Activated naive CD4-positive, alpha-beta T cell treated with Interleukin-2 at 50 U/mL for 16 hours (primary cell): ENCODE results near the gene CGB7.
"Not testable (repeated sequence)": the region's sequence is repeated elsewhere in the genome, so short reads cannot be mapped to it uniquely, and the experiment has no call there.

Experiments used
- DNase-seq: peaks from one replicate; pipeline ENCODE4 v3.0.0-alpha.2; 2020

The CGB7 gene

GRCh38 chr19:49073514-49074378 is 16.2 kb upstream of the CGB7 start:
- DNase-seq, result no peak

- peak; percentile 25 for DNase-seq
Observed at GRCh38 chr19:49071860-49072547, 14.5 kb upstream of the CGB7 start.

- no peak for DNase-seq
Observed at GRCh38 chr19:49070416-49070815, 12.9 kb upstream of the CGB7 start.

- DNase-seq, result no peak
Observed at GRCh38 chr19:49069026-49069425, 11.5 kb upstream of the CGB7 start.

- no peak for DNase-seq
Observed at GRCh38 chr19:49067554-49067953, 10.0 kb upstream of the CGB7 start.

- no peak for DNase-seq
Observed at GRCh38 chr19:49065905-49066512, 8.5 kb upstream of the CGB7 start.

- DNase-seq, result no peak
Observed at GRCh38 chr19:49064768-49065611, 7.4 kb upstream of the CGB7 start, which contains the start of gene NTF4. Gene NTF4 (minus strand): TSS chr19:49064818. CDS start chr19:49061997, 2,821 bp downstream.

GRCh38 chr19:49064029-49064629 is 6.6 kb upstream of the CGB7 start:
- no peak for DNase-seq

GRCh38 chr19:49061445-49061844 is 3.9 kb upstream of the CGB7 start:
- no peak for DNase-seq

GRCh38 chr19:49061000-49061399 is 3.5 kb upstream of the CGB7 start:
- no peak for DNase-seq

GRCh38 chr19:49059053-49059452 is 1.5 kb upstream of the CGB7 start:
- DNase-seq, result no peak

- DNase-seq, result peak; percentile 22
Observed at GRCh38 chr19:49058562-49058961, 1.0 kb upstream of the CGB7 start.

GRCh38 chr19:49056902-49057596 is 500 bp downstream of the CGB7 start:
- not testable (repeated sequence) for DNase-seq

- peak; percentile 66 for DNase-seq
Observed at GRCh38 chr19:49056101-49056901, 1.2 kb downstream of the CGB7 start.

- DNase-seq, result not testable (repeated sequence)
Observed at GRCh38 chr19:49050376-49051033, 7.0 kb downstream of the CGB7 start.

- not testable (repeated sequence) for DNase-seq
Observed at GRCh38 chr19:49049834-49050233, 7.7 kb downstream of the CGB7 start.

GRCh38 chr19:49049011-49049410 is 8.5 kb downstream of the CGB7 start, which contains the start of gene CGB8:
Gene CGB8 (minus strand): TSS chr19:49049111. CDS start chr19:49048739, 372 bp downstream.
- DNase-seq, result not testable (repeated sequence)

GRCh38 chr19:49043548-49043947 is 14.0 kb downstream of the CGB7 start, which contains the start of gene CGB5:
Gene CGB5 (plus strand): TSS chr19:49043848. CDS start chr19:49044210, 362 bp downstream.
- DNase-seq, result not testable (repeated sequence)

- not testable (repeated sequence) for DNase-seq
Observed at GRCh38 chr19:49042666-49043065, 14.9 kb downstream of the CGB7 start.

GRCh38 chr19:49042177-49042576 is 15.4 kb downstream of the CGB7 start:
- DNase-seq, result no peak
